Left lung (tissue), 10 donors: ENCODE results near the gene PGAM1. TPM values are rescaled to one million over a fixed set of nuclear protein-coding genes. Genes with fewer than 3 reads are reported as not detected.
A peak's percentile ranks its signal among the peaks of the same experiment; 100 is the strongest.

Experiments
- ATAC-seq: fragments of 200-7000 bp; cut with Tn5 transposase; one replicate; pipeline ENCODE4 v1.9.1; 2020; ENCODE audit warnings: moderate library complexity
- DNase-seq, 4 donors: peaks; one replicate each; pipeline ENCODE4 v3.0.0-alpha.2; 2013 to 2020
- H3K27ac ChIP-seq, 2 donors: fragments of 200-600 bp; sonication (generic) in 1 of 2; one replicate each; pipeline versions ENCODE4 v1.5.0 to v1.8.0; 2020 to 2021
- H3K27me3 ChIP-seq, 2 donors: fragments of 200-600 bp; sonication (generic) in 1 of 2; one replicate each; pipeline versions ENCODE4 v1.5.0 to v1.8.0; 2020 to 2021
- H3K36me3 ChIP-seq, 2 donors: fragments of 200-600 bp; sonication (generic) in 1 of 2; one replicate each; pipeline versions ENCODE4 v1.5.0 to v1.8.0; 2020 to 2021
- H3K4me1 ChIP-seq, 2 donors: fragments of 200-600 bp; one replicate each; pipeline ENCODE4 v1.8.0; 2021
- H3K4me3 ChIP-seq, 2 donors: fragments of 200-600 bp; sonication (generic) in 1 of 2; one replicate each; pipeline versions ENCODE4 v1.5.0 to v1.8.0; 2020 to 2021; ENCODE audit warnings: mild to moderate bottlenecking in 1 of 2
- H3K9me3 ChIP-seq, 2 donors: fragments of 200-600 bp; sonication (generic) in 1 of 2; one replicate each; pipeline versions ENCODE4 v1.5.0 to v1.8.0; 2020 to 2021
- CTCF ChIP-seq, 2 donors: fragments of 200-600 bp; sonication (generic) in 1 of 2; IDR thresholded peaks; one replicate each; pipeline versions ENCODE4 v1.5.0 to v1.8.0; 2021; ENCODE audit warnings: antibody characterized with exemption in 2 of 2
- intact Hi-C, 2 donors: fragments of 100-400 bp; cut with DNase I; formaldehyde crosslinking; loops; one replicate each; pipeline versions ENCODE4 v1.11.2 to v1.14.2; 2022
- polyA plus RNA-seq, 6 donors: library from polyadenylated mRNA; unstranded; fragments of 120-200 nt; gene quantifications; one replicate each; pipeline ENCODE4 v1.2.1, GENCODE V29; 2013; ENCODE audit not compliant: insufficient read length in 6 of 6
- total RNA-seq, 2 donors: library from RNA; stranded (reverse); fragmentation: NEBNext Ultra II Directional; extraction: Animal tissue kit (Norgen Biotek cat#: 25700); gene quantifications; one replicate each; pipeline ENCODE4 v1.2.1, GENCODE V29; 2021
- donor health status: DM: no; HTN: yes; CAD: no.
- donor health status: DM: no; HTN: no; CAD: no.

PGAM1 gene
- total and polyA plus RNA-seq, 8 donors: 155 to 236 (median 169) TPM

GRCh38 chr10:97454330-97455036 is 28.5 kb downstream of the PGAM1 start:
- no peaks in the 10 kb centered on the region for H3K27me3 ChIP-seq
- peaks cover 6 to 12% of the 10 kb centered on the region in 2 donors for H3K4me1 ChIP-seq
- no peak for TF ChIP-seq CTCF (IDR thresholded peaks at IDR 0.05)
- no peaks in the 10 kb centered on the region for H3K9me3 ChIP-seq
- intact Hi-C loops: no loop called here
- peak in 2 of 4 donors; percentile 36 to 54 for DNase-seq
- ATAC-seq: peak; percentile 72
- no peak overlapping the region for H3K4me3 ChIP-seq
- H3K27ac ChIP-seq: no peak overlapping the region
- H3K36me3 ChIP-seq: peaks cover 4 to 83% of the 10 kb centered on the region in 2 donors

- H3K27ac ChIP-seq: no peak overlapping the region
These were observed 30.2 kb downstream of the PGAM1 start for GRCh38 chr10:97456034-97456685.

GRCh38 chr10:97456686-97457065 is 30.7 kb downstream of the PGAM1 start:
- H3K27me3 ChIP-seq: no peaks in the 10 kb centered on the region
- peaks cover 4 to 98% of the 10 kb centered on the region in 2 donors for H3K36me3 ChIP-seq
- peaks cover 3 to 12% of the 10 kb centered on the region in 2 donors for H3K4me1 ChIP-seq
- no peak for TF ChIP-seq CTCF (IDR thresholded peaks at IDR 0.05)
- ATAC-seq (no peak), DNase-seq (no peak)
- no peaks in the 10 kb centered on the region for H3K9me3 ChIP-seq
- H3K27ac ChIP-seq: no peak overlapping the region
- no peak overlapping the region for H3K4me3 ChIP-seq
- intact Hi-C loops: no loop called here

More at GRCh38 chr10:97456034-97456685, 30.2 kb downstream of the PGAM1 start:
- TF ChIP-seq CTCF (IDR thresholded peaks at IDR 0.05): no peak
- H3K9me3 ChIP-seq: no peaks in the 10 kb centered on the region
- H3K4me1 ChIP-seq: peaks cover 3 to 12% of the 10 kb centered on the region in 2 donors
- intact Hi-C loops: no loop called here
- no peaks in the 10 kb centered on the region for H3K27me3 ChIP-seq
- H3K36me3 ChIP-seq: peaks cover 4 to 98% of the 10 kb centered on the region in 2 donors
- no peak overlapping the region for H3K4me3 ChIP-seq
- DNase-seq (no peak), ATAC-seq (no peak)

- no peak for ATAC-seq
- Histone ChIP-seq H3K9me3 (no peaks in the 10 kb centered on the region), H3K36me3 (peaks cover 10 to 98% of the 10 kb centered on the region in 2 donors), H3K27me3 (no peaks in the 10 kb centered on the region), H3K27ac (no peak overlapping the region), H3K4me1 (peaks cover 11 to 12% of the 10 kb centered on the region in 2 donors), H3K4me3 (no peak overlapping the region)
- DNase-seq: no peak
- intact Hi-C loops: no loop called here
- no peak for TF ChIP-seq CTCF (IDR thresholded peaks at IDR 0.05)
These were observed 33.1 kb downstream of the PGAM1 start for GRCh38 chr10:97459111-97459510.

- H3K27me3 ChIP-seq: no peaks in the 10 kb centered on the region
- intact Hi-C loops: loop anchor here in 1 of 2 donors (5.0 kb wide), 1 partner anchor 92 kb away; no protein-coding TSS in a partner anchor
- no peak overlapping the region for H3K4me3 ChIP-seq
- H3K9me3 ChIP-seq: no peaks in the 10 kb centered on the region
- ATAC-seq: no peak
- peaks cover 7 to 18% of the 10 kb centered on the region in 2 donors for H3K4me1 ChIP-seq
- no peak overlapping the region for H3K27ac ChIP-seq
- no peak for DNase-seq
- no peak for TF ChIP-seq CTCF (IDR thresholded peaks at IDR 0.05)
- peaks cover 10 to 99% of the 10 kb centered on the region in 2 donors for H3K36me3 ChIP-seq
These were observed 33.9 kb downstream of the PGAM1 start for GRCh38 chr10:97459933-97460332.
